CD4-positive, alpha-beta T cell (primary cell): ENCODE results near the gene MCC. TPM values are rescaled to one million over a fixed set of nuclear protein-coding genes. Genes with fewer than 3 reads are reported as not detected.

Source experiments
- ATAC-seq: fragments of 200-7000 bp; cut with Tn5 transposase; one replicate; pipeline ENCODE4 v1.10.0; 2022; ENCODE audit warnings: mild to moderate bottlenecking; ENCODE audit not compliant: poor library complexity
- CTCF ChIA-PET: fragments of 350-600 bp; sonication (Branson Sonifier 250); formaldehyde crosslinking; loops from one replicate; lab custom pipeline; 2021; ENCODE audit warnings: antibody characterized with exemption, inconsistent platforms; lab: Charles Lee
- POLR2A ChIA-PET: fragments of 350-600 bp; sonication (Branson Sonifier 250); formaldehyde crosslinking; loops from one replicate; lab custom pipeline; 2021; ENCODE audit warnings: antibody characterized with exemption, inconsistent platforms; lab: Charles Lee
- DNase-seq, 14 experiments: peaks; one replicate each; pipeline ENCODE4 v3.0.0-alpha.2; 2013 to 2020; ENCODE audit warnings: mixed read lengths in 2 of 14
- H3K27ac ChIP-seq, 2 donors: one replicate each; pipeline versions ENCODE4 v1.5.1 to v1.7.0; 2013; ENCODE audit warnings: low read length in 2 of 2, low read depth in 1 of 2, mild to moderate bottlenecking in 1 of 2
- H3K27me3 ChIP-seq, 2 experiments: 1 replicate in 1 of 2; 2 replicates in 1 of 2; pipeline versions ENCODE4 v1.6.1 to v1.7.0; 2013; ENCODE audit warnings: low read length in 2 of 2, control low read depth in 1 of 2, mild to moderate bottlenecking in 1 of 2, moderate library complexity in 1 of 2; ENCODE audit not compliant: insufficient read depth in 2 of 2, control insufficient read depth in 1 of 2
- H3K36me3 ChIP-seq: one replicate; pipeline ENCODE4 v1.6.1; 2013; ENCODE audit warnings: low read length, control low read depth; ENCODE audit not compliant: insufficient read depth
- H3K4me1 ChIP-seq: one replicate; pipeline ENCODE4 v1.6.1; 2013; ENCODE audit warnings: low read length, control low read depth; ENCODE audit not compliant: insufficient read depth
- H3K4me3 ChIP-seq: one replicate; pipeline ENCODE4 v1.5.1; 2013; ENCODE audit warnings: mild to moderate bottlenecking, low read length, moderate library complexity
- H3K9me3 ChIP-seq, 2 experiments: 1 replicate in 1 of 2; 2 replicates in 1 of 2; pipeline versions ENCODE4 v1.6.1 to v1.7.0; 2013; ENCODE audit warnings: low read length in 2 of 2, mild to moderate bottlenecking in 2 of 2, control low read depth in 1 of 2, moderate library complexity in 1 of 2; ENCODE audit not compliant: control insufficient read depth in 1 of 2, insufficient read depth in 1 of 2
- H3K27ac Mint-ChIP-seq: one replicate; pipeline ENCODE4 v1.8.0; 2020; ENCODE audit warnings: mixed read lengths
- H3K27me3 Mint-ChIP-seq: one replicate; pipeline ENCODE4 v1.8.0; 2021; ENCODE audit warnings: mixed read lengths
- H3K36me3 Mint-ChIP-seq: one replicate; pipeline ENCODE4 v1.8.0; 2021; ENCODE audit warnings: low read depth, mixed read lengths
- H3K4me1 Mint-ChIP-seq: one replicate; pipeline ENCODE4 v1.8.0; 2021; ENCODE audit warnings: low read depth, mixed read lengths
- H3K4me3 Mint-ChIP-seq: one replicate; pipeline ENCODE4 v1.8.0; 2020; ENCODE audit warnings: mild to moderate bottlenecking, mixed read lengths
- H3K9me3 Mint-ChIP-seq: one replicate; pipeline ENCODE4 v1.8.0; 2020; ENCODE audit warnings: mixed read lengths
- CTCF ChIP-seq: fragments of 200-600 bp; IDR thresholded peaks from one replicate; pipeline ENCODE4 v1.8.0; 2022; ENCODE audit warnings: antibody characterized with exemption, mild to moderate bottlenecking
- intact Hi-C, 2 experiments: fragments of 100-400 bp; cut with DNase I in 1 of 2; cut with micrococcal nuclease in 1 of 2; formaldehyde crosslinking; loops; one replicate each; pipeline versions ENCODE4 v1.15.1 to v1.9.0; 2023 to 2025; cut with DNase I, micrococcal nuclease
- total RNA-seq, 174 experiments: library from RNA in 2 of 174; stranded (reverse) in 2 of 174; gene quantifications; one replicate each; pipeline ENCODE4 v1.2.3 and lab custom pipeline; 2021 to 2026

Gene MCC
- total RNA-seq, 2 experiments from 2014 or later = 3.2 to 3.3 TPM

DNA sequence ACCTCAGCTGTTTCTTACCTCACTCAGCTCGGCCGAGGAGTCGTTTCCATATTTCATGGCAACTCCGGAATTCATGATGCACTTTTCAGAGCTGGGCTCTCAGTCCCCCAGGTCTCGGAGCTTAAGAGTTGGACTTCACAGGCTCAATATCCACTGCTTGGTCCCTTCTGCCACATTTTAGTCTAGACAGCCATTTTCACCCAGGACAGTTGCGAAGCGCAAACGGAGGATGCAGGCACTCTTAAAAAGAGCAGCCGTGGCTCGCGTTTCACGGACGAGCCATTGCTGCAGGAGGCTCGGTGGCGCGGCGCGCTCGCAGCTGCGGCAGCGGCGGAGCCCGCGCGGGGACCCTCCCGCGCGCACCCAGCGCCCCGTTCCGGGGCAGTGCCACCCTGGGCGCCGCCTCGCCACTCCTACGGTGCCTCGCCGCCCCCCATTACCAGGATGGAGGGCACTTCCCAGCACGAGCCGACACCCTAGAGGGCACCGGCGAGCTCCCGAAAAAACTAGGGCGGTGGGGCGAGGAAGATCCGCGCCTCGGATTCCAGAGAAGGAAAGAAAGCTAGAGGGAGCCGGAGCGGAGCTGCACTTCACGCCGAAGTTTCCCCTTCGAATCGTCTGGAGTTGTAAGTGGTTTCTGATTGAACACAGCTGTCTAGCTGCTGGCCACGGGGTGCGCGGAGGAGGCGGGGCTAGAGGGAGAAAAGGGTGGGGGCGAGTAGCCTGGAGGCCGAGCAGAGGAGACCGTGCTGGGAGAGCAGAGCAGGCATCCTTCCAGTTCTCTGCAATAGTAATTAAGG, 193.7 kb downstream of the MCC start:
- CTCF ChIA-PET = interaction anchor here (0.8 kb wide), 1 partner anchor 446 kb away, joined by 5 read pairs; no protein-coding TSS in a partner anchor
- Histone ChIP-seq H3K4me1 (peaks cover 20% of the 10 kb centered on the region), H3K27ac (no peak overlapping the region), H3K36me3 (no peaks in the 10 kb centered on the region), H3K27me3 (peaks cover 3 to 14% of the 10 kb centered on the region in 2 experiments), H3K9me3 (no peaks in the 10 kb centered on the region), H3K4me3 (peak overlapping the region; percentile 82)
- H3K27me3 Mint-ChIP-seq = peaks cover 34% of the 10 kb centered on the region
- peaks cover 16% of the 10 kb centered on the region for H3K4me1 Mint-ChIP-seq
- H3K4me3 Mint-ChIP-seq = peak overlapping the region; percentile 94
- ATAC-seq = peak; percentile 87
- H3K36me3 Mint-ChIP-seq = no peaks in the 10 kb centered on the region
- H3K27ac Mint-ChIP-seq = peak overlapping the region; percentile 47
- intact Hi-C loops = loop anchor here in 1 of 2 experiments (10.0 kb wide), 1 partner anchor 270 kb away; no protein-coding TSS in a partner anchor
- POLR2A ChIA-PET = interaction anchor here (0.8 to 2.4 kb wide), 10 partner anchors 12 to 373 kb away, joined by 3 to 8 read pairs (median 5); partner anchors contain the start of genes DCP2, REEP5 and YTHDC2
- no peak for TF ChIP-seq CTCF
- H3K9me3 Mint-ChIP-seq = no peaks in the 10 kb centered on the region
- peak; percentile 55 to 85 (median 68) for DNase-seq

DNA sequence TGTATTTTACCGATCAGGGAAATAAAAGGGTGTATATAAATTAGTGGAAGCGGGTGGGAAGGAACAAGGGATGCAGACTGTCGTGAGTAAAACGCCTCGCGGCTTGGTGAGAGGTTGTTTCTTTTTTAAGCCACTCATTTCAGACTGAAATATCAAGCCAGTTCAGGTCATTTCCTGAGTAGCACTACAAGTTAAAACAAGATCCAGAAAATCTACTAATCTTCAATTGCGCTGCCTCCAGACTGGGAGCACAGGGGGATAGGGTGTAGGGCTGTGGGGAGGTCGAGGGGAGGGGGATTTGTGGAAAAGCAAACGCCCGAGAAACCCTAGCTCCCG, 194.3 kb downstream of the MCC start:
- Histone ChIP-seq H3K36me3 (no peaks in the 10 kb centered on the region), H3K27ac (no peak overlapping the region), H3K4me3 (peak overlapping the region; percentile 82), H3K9me3 (no peaks in the 10 kb centered on the region), H3K4me1 (peaks cover 20% of the 10 kb centered on the region), H3K27me3 (peaks cover 3 to 14% of the 10 kb centered on the region in 2 experiments)
- no peak for TF ChIP-seq CTCF
- intact Hi-C loops = loop anchor here in 1 of 2 experiments (10.0 kb wide), 1 partner anchor 269 kb away; no protein-coding TSS in a partner anchor
- Mint-ChIP-seq H3K4me1 (peaks cover 16% of the 10 kb centered on the region), H3K27me3 (peaks cover 34% of the 10 kb centered on the region), H3K36me3 (no peaks in the 10 kb centered on the region), H3K27ac (peak overlapping the region; percentile 47), H3K9me3 (no peaks in the 10 kb centered on the region), H3K4me3 (peak overlapping the region; percentile 94)
- ATAC-seq (no peak), DNase-seq (peak in 3 of 14 experiments; percentile 14 to 29 (median 24))
- CTCF ChIA-PET = interaction anchor here (0.8 kb wide), 1 partner anchor 446 kb away, joined by 5 read pairs; no protein-coding TSS in a partner anchor
- POLR2A ChIA-PET = interaction anchor here (0.8 to 2.4 kb wide), 8 partner anchors 11 to 317 kb away, joined by 3 to 8 read pairs (median 4); partner anchors contain the start of genes DCP2 and YTHDC2

GRCh38 chr5:113293068-113293974, 194.9 kb downstream of the MCC start:
- DNase-seq (peak in 3 of 14 experiments; percentile 10 to 19 (median 11)), ATAC-seq (no peak)
- CTCF ChIA-PET = no interaction called here
- Mint-ChIP-seq H3K4me3 (peak overlapping the region; percentile 94), H3K27ac (no peak overlapping the region), H3K27me3 (peaks cover 30% of the 10 kb centered on the region), H3K36me3 (no peaks in the 10 kb centered on the region), H3K9me3 (no peaks in the 10 kb centered on the region), H3K4me1 (peaks cover 16% of the 10 kb centered on the region)
- Histone ChIP-seq H3K36me3 (no peaks in the 10 kb centered on the region), H3K27me3 (peaks cover 3 to 19% of the 10 kb centered on the region in 2 experiments), H3K27ac (no peak overlapping the region), H3K4me1 (peaks cover 20% of the 10 kb centered on the region), H3K4me3 (peak overlapping the region; percentile 82), H3K9me3 (no peaks in the 10 kb centered on the region)
- POLR2A ChIA-PET = interaction anchor here (0.8 to 2.4 kb wide), 6 partner anchors 10 to 317 kb away, joined by 3 to 8 read pairs (median 6); partner anchors contain the start of genes DCP2 and YTHDC2
- intact Hi-C loops = loop anchor here in 1 of 2 experiments (10.0 kb wide), 1 partner anchor 269 kb away; no protein-coding TSS in a partner anchor
- no peak for TF ChIP-seq CTCF
